B cell (primary cell): ENCODE results near the gene H3-3A. TPM values are rescaled to one million over a fixed set of nuclear protein-coding genes. Genes with fewer than 3 reads are reported as not detected.

Experiments used
- ATAC-seq: fragments of 200-7000 bp; cut with Tn5 transposase; one replicate; pipeline ENCODE4 v1.10.0; 2021; ENCODE audit warnings: low read depth, mild to moderate bottlenecking, moderate number of reproducible peaks, moderate library complexity
- CTCF ChIA-PET: fragments of 350-600 bp; sonication (Branson Sonifier 250); formaldehyde crosslinking; loops from one replicate; lab custom pipeline; 2021; ENCODE audit warnings: antibody characterized with exemption, inconsistent platforms; lab: Charles Lee
- POLR2A ChIA-PET: fragments of 350-600 bp; sonication (Branson Sonifier 250); formaldehyde crosslinking; loops from one replicate; lab custom pipeline; 2021; ENCODE audit warnings: antibody characterized with exemption; lab: Charles Lee
- DNase-seq: peaks from one replicate; pipeline ENCODE4 v3.0.0; 2013
- H2AFZ ChIP-seq: 2 replicates; pipeline ENCODE4 v1.6.1; 2012; ENCODE audit warnings: mild to moderate bottlenecking, low read depth, low read length; ENCODE audit not compliant: insufficient read depth, poor library complexity, severe bottlenecking
- H3K27ac ChIP-seq, 2 donors: 1 replicate in 1 of 2; 2 replicates in 1 of 2; pipeline ENCODE4 v1.5.1; 2012 to 2013; ENCODE audit warnings: low read length in 2 of 2, mild to moderate bottlenecking in 2 of 2, moderate library complexity in 1 of 2
- H3K27me3 ChIP-seq, 4 experiments: fragments of 200-600 bp in 1 of 4; sonication (generic) in 1 of 4; replicated peaks in 1 of 4; 1 replicate in 2 of 4; 2 replicates in 2 of 4; pipeline versions ENCODE4 v1.6.1 to v1.7.0; 2013 to 2016; ENCODE audit warnings: low read length in 3 of 4, mild to moderate bottlenecking in 2 of 4, mixed read lengths in 1 of 4, moderate library complexity in 1 of 4; ENCODE audit not compliant: insufficient read depth in 4 of 4, control insufficient read depth in 3 of 4; ENCODE audit errors: control extremely low read depth in 1 of 4
- H3K36me3 ChIP-seq, 2 experiments: replicated peaks in 1 of 2; 1 replicate in 1 of 2; 2 replicates in 1 of 2; pipeline versions ENCODE4 v1.6.1 to v1.7.1; 2013; ENCODE audit warnings: low read length in 1 of 2; ENCODE audit not compliant: insufficient read depth in 2 of 2, control insufficient read depth in 1 of 2; ENCODE audit errors: control extremely low read depth in 1 of 2, extremely low read depth in 1 of 2
- H3K4me1 ChIP-seq, 2 donors: fragments of 200-600 bp in 1 of 2; sonication (generic) in 1 of 2; 1 replicate in 1 of 2; 2 replicates in 1 of 2; pipeline versions ENCODE4 v1.5.1 to v1.6.1; 2013 to 2017; ENCODE audit warnings: low read length in 2 of 2; ENCODE audit not compliant: control insufficient read depth in 2 of 2, insufficient read depth in 2 of 2
- H3K4me2 ChIP-seq: replicated peaks from 2 replicates; pipeline ENCODE3; 2012; ENCODE audit warnings: mild to moderate bottlenecking, low read depth, low read length; ENCODE audit not compliant: poor library complexity, severe bottlenecking
- H3K4me3 ChIP-seq, 5 experiments: fragments of 200-600 bp in 1 of 5; sonication (generic) in 1 of 5; 1 replicate in 3 of 5; 2 replicates in 2 of 5; pipeline versions ENCODE4 v1.5.1 to v1.7.0; 2011 to 2016; ENCODE audit warnings: low read length in 4 of 5, mild to moderate bottlenecking in 4 of 5, low read depth in 2 of 5, control low read depth in 1 of 5, moderate library complexity in 1 of 5; ENCODE audit not compliant: insufficient read depth in 1 of 5; ENCODE audit errors: control extremely low read depth in 1 of 5, extremely low read depth in 1 of 5
- H3K79me2 ChIP-seq: fragments of 200-600 bp; sonication (generic); one replicate; pipeline ENCODE4 v1.6.0; 2016; ENCODE audit warnings: low read length; ENCODE audit not compliant: control insufficient read depth, insufficient read depth
- H3K9ac ChIP-seq: fragments of 200-600 bp; sonication (generic); 2 replicates; pipeline ENCODE4 v1.6.1; 2017; ENCODE audit warnings: mild to moderate bottlenecking, low read length, moderate library complexity
- H3K9me3 ChIP-seq, 3 donors: one replicate each; pipeline versions ENCODE4 v1.6.1 to v1.7.1; 2013; ENCODE audit warnings: low read length in 2 of 3; ENCODE audit not compliant: control insufficient read depth in 2 of 3, insufficient read depth in 1 of 3; ENCODE audit errors: control extremely low read depth in 1 of 3
- H4K20me1 ChIP-seq: 2 replicates; pipeline ENCODE4 v1.6.0; 2012; ENCODE audit warnings: mild to moderate bottlenecking, low read length; ENCODE audit not compliant: insufficient read depth, control insufficient read depth, poor library complexity, severe bottlenecking
- H3K27ac Mint-ChIP-seq: one replicate; pipeline ENCODE4 v1.8.0; 2021; ENCODE audit warnings: mixed read lengths
- H3K27me3 Mint-ChIP-seq: one replicate; pipeline ENCODE4 v1.8.0; 2021; ENCODE audit warnings: mixed read lengths
- H3K4me1 Mint-ChIP-seq: one replicate; pipeline ENCODE4 v1.8.0; 2021; ENCODE audit warnings: mixed read lengths
- H3K4me3 Mint-ChIP-seq: one replicate; pipeline ENCODE4 v1.8.0; 2021; ENCODE audit warnings: mixed read lengths
- H3K9me3 Mint-ChIP-seq: one replicate; pipeline ENCODE4 v1.8.0; 2022; ENCODE audit warnings: mixed read lengths; ENCODE audit not compliant: insufficient read depth
- EZH2 ChIP-seq: IDR thresholded peaks from 2 replicates; pipeline ENCODE4 v1.6.1; 2012; ENCODE audit warnings: borderline replicate concordance, low read depth, mild to moderate bottlenecking, moderate library complexity, low read length; ENCODE audit not compliant: insufficient read depth, poor library complexity, severe bottlenecking
- WGBS: methylation state at CpG from one replicate; pipeline ENCODE4 v1.1.5; 2013; ENCODE audit warnings: missing lambda C conversion rate; ENCODE audit not compliant: insufficient coverage; 5-methylcytosine and 5-hydroxymethylcytosine counted together
- intact Hi-C: fragments of 100-400 bp; cut with micrococcal nuclease; formaldehyde crosslinking; loops from one replicate; pipeline ENCODE4 v1.10.0; 2022
- polyA plus RNA-seq: library from polyadenylated mRNA; depleted of rRNA; stranded (reverse); fragments of >200 nt; gene quantifications from 2 replicates; pipeline ENCODE4 v1.2.3, GENCODE V29; 2012
- total RNA-seq, 2 donors: library from RNA; stranded (reverse); fragments of 120-200 nt in 1 of 2; gene quantifications; 1 replicate in 1 of 2; 2 replicates in 1 of 2; pipeline versions ENCODE4 v1.2.3 to v1.2.4, GENCODE V29; 2013 to 2022
- TF ChIP-seq, protein P1 (sequence below): fragments of 200-600 bp; IDR thresholded peaks from one replicate; pipeline ENCODE4 v1.8.0; 2022; ENCODE audit warnings: antibody characterized with exemption, mild to moderate bottlenecking

H3-3A gene
- total and polyA plus RNA-seq, 2 donors (not counting 1 experiment from before 2014, with no cell fraction given): 349 to 561 TPM

DNA sequence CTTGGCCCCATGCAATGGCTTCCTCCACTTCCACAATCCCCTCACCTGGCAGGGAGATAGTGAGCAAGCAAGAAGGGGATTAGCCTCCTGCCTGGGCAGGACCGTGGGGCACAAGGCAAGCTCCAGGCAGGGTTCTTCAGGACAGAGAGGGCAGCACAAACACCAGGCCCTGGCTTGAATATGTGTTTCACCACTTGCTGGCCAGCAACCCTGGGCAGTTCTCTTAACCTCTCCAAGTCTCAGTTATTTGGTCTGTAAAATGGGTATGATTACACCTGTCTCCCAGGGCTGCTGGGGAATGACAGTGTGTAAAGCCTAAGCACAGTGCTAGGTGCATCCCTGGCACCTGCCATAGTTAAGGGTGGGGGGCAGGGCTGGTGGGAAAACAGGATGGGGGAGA is 31.9 kb downstream of the H3-3A start:
- Histone ChIP-seq H3K4me1 (no peaks in the 10 kb centered on the region), H3K36me3 (no peaks in the 10 kb centered on the region), H2AFZ (no peak overlapping the region), H3K27me3 (peaks cover 0 to 3% (median 0%) of the 10 kb centered on the region in 4 experiments), H3K9ac (no peak overlapping the region), H3K4me2 (no peak overlapping the region), H3K4me3 (no peak overlapping the region), H4K20me1 (no peaks in the 10 kb centered on the region), H3K27ac (no peak overlapping the region), H3K79me2 (no peaks in the 10 kb centered on the region), H3K9me3 (no peaks in the 10 kb centered on the region)
- CTCF ChIA-PET: interaction anchor here (0.6 kb wide), 1 partner anchor 33 kb away, joined by 3 read pairs; no protein-coding TSS in a partner anchor
- intact Hi-C loops: no loop called here
- no peak for TF ChIP-seq EZH2
- TF ChIP-seq, protein P1, sequence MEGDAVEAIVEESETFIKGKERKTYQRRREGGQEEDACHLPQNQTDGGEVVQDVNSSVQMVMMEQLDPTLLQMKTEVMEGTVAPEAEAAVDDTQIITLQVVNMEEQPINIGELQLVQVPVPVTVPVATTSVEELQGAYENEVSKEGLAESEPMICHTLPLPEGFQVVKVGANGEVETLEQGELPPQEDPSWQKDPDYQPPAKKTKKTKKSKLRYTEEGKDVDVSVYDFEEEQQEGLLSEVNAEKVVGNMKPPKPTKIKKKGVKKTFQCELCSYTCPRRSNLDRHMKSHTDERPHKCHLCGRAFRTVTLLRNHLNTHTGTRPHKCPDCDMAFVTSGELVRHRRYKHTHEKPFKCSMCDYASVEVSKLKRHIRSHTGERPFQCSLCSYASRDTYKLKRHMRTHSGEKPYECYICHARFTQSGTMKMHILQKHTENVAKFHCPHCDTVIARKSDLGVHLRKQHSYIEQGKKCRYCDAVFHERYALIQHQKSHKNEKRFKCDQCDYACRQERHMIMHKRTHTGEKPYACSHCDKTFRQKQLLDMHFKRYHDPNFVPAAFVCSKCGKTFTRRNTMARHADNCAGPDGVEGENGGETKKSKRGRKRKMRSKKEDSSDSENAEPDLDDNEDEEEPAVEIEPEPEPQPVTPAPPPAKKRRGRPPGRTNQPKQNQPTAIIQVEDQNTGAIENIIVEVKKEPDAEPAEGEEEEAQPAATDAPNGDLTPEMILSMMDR: no peak
- H3K4me3 Mint-ChIP-seq: no peak overlapping the region
- no peak overlapping the region for H3K27ac Mint-ChIP-seq
- WGBS: 83% methylated on average over 1 of the region's 1 CpG
- ATAC-seq (no peak), DNase-seq (no peak)
- H3K4me1 Mint-ChIP-seq: no peaks in the 10 kb centered on the region
- H3K9me3 Mint-ChIP-seq: no peaks in the 10 kb centered on the region
- POLR2A ChIA-PET: no interaction called here
- no peaks in the 10 kb centered on the region for H3K27me3 Mint-ChIP-seq

DNA sequence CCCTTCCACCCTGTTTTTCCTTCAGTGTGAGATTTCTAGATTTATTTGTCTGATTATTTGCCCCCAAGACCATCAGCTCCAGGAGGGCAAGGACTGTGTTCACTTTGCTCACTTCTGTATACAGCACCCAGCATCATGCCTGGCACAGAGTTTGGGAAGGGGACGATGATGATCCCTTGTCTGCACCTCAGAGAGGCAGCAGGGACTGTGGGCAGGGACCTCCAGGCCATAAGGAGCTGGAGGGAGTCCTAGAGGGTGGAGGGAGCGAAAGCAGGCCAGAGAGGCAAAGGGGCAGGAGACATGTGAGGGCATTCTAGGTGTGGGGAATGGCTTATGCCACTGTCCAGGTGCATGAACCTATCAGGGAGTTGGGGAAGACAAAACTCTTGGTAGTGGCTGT is 32.8 kb downstream of the H3-3A start:
- Histone ChIP-seq H2AFZ (no peak overlapping the region), H3K4me1 (peaks cover 3% of the 10 kb centered on the region in 2 donors), H3K9ac (no peak overlapping the region), H4K20me1 (no peaks in the 10 kb centered on the region), H3K4me2 (no peak overlapping the region), H3K79me2 (no peaks in the 10 kb centered on the region), H3K36me3 (no peaks in the 10 kb centered on the region), H3K4me3 (no peak overlapping the region), H3K9me3 (no peaks in the 10 kb centered on the region), H3K27me3 (peaks cover 0 to 3% (median 0%) of the 10 kb centered on the region in 4 experiments), H3K27ac (no peak overlapping the region)
- TF ChIP-seq EZH2: no peak
- TF ChIP-seq, protein P1: no peak
- H3K4me1 Mint-ChIP-seq: peaks cover 6% of the 10 kb centered on the region
- H3K9me3 Mint-ChIP-seq: no peaks in the 10 kb centered on the region
- no peak for ATAC-seq
- ChIA-PET POLR2A (no interaction called here), CTCF (no interaction called here)
- no peak overlapping the region for H3K27ac Mint-ChIP-seq
- DNase-seq: no peak
- intact Hi-C loops: no loop called here
- 83% methylated on average over 2 of the region's 2 CpGs for WGBS
- no peak overlapping the region for H3K4me3 Mint-ChIP-seq
- H3K27me3 Mint-ChIP-seq: no peaks in the 10 kb centered on the region
